HG02610 (cell line): ENCODE measurements around the gene SLC38A10.
A peak's percentile ranks its signal among the peaks of the same experiment; 100 is the strongest.

Experiments used
- ATAC-seq: cut with Tn5 transposase; IDR thresholded peaks from one replicate; pipeline ENCODE4 v1.9.1; 2021; ENCODE audit warnings: mild to moderate bottlenecking, moderate library complexity; ENCODE audit not compliant: unreplicated experiment

Gene SLC38A10

DNA sequence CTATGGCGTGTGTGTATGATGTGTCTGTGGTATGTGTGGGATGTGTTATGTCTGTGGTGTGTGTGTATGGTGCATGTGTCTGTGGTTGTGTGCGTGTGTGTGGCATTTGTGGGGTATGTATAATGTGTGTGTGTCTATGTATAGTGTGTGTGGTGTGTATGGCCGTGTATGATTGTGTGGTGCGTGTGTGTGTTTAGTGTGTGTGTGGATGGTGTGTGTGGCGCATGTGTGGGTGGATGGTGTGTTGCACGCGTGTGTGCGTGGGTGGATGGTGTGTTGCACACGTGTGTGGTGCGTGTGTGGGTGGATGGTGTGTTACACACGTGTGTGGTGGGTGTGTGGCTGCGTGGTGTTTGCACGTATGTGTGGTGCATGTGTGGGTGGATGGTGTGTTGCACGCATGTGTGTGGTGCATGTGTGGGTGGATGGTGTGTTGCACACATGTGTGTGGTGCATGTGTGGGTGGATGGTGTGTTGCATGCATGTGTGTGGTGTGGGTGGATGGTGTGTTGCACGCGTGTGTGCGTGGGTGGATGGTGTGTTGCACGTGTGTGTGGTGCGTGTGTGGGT is 5.6 kb upstream of the SLC38A10 start:
- ATAC-seq: no peak

- no peak for ATAC-seq
Observed at GRCh38 chr17:81299846-81300585, 4.9 kb upstream of the SLC38A10 start.

DNA sequence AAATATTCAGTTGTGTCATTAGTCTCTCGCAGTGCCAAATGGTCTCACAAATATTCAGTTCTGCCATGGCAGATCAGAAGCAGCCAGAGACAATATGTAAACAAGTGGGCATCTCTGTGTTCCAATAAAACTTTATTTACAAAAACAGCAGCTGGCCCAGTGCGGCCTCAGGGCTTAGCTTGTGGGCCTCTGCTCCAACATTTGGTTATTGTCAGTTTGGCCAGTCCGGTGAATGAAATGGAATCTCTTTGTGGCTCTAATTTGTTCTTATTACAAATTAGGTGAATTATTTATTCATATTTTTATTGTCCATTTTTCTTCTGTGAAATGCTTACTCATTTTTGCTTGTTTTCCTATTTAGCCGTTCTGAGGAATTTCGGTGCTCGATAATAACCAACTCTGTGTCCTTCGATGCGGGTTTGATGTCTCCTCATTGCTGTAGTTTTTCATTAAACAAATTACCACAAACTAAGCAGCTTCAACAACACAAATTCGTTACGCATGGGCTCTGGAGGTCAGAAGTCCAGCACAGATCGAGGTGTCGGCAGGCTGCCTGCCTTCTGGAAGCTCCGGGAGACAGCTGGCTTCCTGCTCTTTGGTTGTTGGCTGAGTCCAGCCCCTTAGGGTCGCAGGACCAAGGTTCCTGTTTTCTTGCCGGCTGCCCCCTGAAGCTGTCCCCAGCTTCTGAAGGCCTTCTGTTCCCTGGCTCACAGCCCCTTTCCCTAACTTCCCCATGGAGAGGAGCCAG is 4.1 kb upstream of the SLC38A10 start:
- ATAC-seq: no peak

DNA sequence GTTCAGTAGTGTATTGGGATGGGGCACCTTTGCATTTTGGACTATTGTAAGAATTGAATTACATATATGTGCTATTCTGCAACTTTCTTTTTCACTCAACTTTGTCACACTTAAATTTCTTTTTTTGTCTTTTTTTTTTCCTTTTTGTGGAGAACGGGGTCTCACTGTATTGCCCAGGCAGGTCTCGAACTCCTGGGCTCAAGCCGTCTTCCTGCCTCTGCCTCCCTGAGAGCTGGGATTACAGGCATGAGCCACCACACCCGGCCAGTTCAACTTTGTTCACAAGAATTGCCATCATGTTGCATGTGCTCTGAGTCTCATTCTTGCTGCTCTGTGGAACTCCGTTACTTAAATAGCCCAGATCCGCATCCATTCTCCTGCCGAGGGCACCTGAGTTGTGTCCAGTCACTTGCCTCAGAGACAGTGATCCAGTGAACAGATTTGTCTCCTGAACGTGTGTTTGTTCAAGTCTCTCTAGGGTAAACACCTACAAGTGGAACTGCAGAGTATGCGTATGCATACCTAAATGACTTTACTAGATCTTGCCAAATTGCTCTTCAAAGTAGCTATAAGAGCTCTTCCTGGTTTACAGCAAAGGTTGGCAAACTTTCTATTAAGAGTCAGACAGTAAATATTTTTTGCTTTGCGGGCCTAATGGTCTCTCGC is 3.4 kb upstream of the SLC38A10 start:
- ATAC-seq: no peak

GRCh38 chr17:81295676-81296381 is 722 bp upstream of the SLC38A10 start:
- ATAC-seq: no peak

- ATAC-seq: no peak
Observed at GRCh38 chr17:81294512-81295030, 536 bp downstream of the SLC38A10 start.

- ATAC-seq: no peak
Observed at GRCh38 chr17:81292450-81292849, 2.7 kb downstream of the SLC38A10 start.

DNA sequence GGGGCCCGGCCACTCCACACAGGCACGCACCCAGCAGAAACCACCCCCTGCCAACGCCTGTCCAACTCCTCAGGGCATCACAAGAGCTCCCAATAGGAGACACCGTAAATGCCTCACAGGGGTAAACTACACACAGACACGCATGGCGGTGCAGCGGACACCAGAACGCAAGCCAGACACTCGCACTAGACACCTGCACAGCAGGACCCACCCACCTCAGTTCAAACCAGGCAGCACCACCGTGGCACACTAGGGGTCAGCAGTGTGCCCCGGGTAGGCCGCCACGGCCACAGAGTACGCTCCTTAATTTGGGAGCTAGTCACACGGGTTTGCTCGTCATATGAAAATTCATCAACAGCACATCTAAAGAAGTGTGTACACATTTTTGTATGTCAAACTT is 3.4 kb downstream of the SLC38A10 start:
- ATAC-seq: no peak

GRCh38 chr17:81290230-81290629 is 4.9 kb downstream of the SLC38A10 start:
- ATAC-seq: no peak

DNA sequence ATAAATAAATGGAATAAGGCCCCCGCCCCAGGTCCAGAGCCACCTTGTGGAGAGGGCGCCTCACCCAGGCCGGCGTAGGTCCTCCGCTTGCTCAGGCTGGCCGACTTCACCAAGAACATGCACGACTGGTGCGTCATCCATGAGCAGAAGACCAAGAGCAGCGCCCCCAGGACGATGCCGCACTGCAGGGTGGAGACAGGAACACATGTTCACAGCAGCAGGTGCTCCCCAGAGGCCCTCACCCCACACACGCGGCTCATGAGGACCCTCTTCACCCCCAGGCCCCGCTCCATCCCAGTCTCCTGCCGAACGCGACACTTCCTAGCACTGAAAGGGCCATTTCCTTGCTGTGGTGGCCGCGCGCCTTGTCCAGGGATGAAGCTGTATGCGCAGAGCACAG is 5.5 kb downstream of the SLC38A10 start:
- no peak for ATAC-seq

- ATAC-seq: no peak
Observed at GRCh38 chr17:81288715-81289114, 6.4 kb downstream of the SLC38A10 start.

GRCh38 chr17:81287741-81288430 is 7.2 kb downstream of the SLC38A10 start:
- no peak for ATAC-seq

GRCh38 chr17:81287152-81287551 is 8.0 kb downstream of the SLC38A10 start:
- ATAC-seq: no peak

- no peak for ATAC-seq
Observed at GRCh38 chr17:81286491-81287145, 8.5 kb downstream of the SLC38A10 start.

DNA sequence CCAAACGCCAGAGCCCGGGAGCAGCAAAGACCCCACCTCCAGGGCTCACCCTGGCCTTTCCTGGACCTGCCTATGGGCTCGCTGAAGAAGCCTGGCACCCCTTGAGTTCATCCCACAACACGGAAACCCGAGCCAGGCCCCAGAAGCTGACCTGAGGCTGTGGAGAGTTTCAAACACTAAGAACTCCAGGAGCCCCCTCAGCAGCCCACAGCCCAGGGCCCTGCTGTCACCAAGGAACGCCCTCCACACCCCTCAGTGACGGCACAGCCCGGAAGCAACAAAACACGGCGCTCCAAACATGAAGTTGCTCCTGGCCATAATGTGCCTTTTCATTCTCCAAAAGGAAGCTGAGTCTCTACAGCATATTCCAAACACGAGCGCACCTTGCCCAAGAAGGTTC is 9.2 kb downstream of the SLC38A10 start:
- ATAC-seq: no peak

- ATAC-seq: peak; percentile 41
Observed at GRCh38 chr17:81285179-81285878, 9.8 kb downstream of the SLC38A10 start.

- ATAC-seq: no peak
Observed at GRCh38 chr17:81282876-81283275, 12.2 kb downstream of the SLC38A10 start.

DNA sequence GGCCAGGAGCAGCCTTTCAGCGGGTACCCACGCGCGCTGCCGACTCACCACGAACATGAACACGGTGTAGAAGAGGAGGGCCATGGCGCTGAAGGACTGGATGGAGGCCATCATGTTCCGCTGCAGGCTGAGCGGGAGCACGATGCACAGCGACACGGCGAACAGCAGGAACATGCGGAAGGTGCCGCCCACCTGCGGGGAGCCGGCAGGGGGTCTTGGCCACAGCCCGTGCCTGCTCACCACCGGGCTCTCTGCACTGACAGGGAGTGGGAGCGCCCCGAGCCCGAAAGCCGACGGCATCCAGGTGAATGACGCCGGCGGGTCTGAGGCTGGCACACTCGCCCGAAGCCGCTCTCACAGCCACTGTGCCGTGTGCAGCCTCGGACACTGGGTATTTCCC is 13.0 kb downstream of the SLC38A10 start:
- no peak for ATAC-seq

DNA sequence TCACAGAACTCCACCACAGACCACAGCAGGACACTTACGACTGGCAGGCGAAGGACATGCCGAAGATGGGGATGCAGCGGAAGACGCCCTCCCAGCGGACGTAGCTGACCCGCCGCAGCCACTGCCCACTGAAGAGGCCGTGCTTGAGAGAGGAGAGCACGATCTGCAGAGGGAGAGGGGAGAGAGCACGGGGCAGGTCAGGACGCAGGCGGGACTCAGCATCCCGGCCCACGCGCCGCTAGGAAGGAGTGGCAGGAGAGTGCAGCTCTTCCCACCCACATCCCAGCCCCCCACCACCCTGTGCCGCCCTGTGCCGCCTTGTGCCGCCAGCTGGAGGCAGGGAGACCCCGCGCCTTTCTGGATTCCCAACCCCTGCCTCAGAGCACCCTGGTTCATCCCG is 14.5 kb downstream of the SLC38A10 start:
- no peak for ATAC-seq
